ENCODE results near the gene SEPTIN11. TPM values are rescaled to one million over a fixed set of nuclear protein-coding genes. Genes with fewer than 3 reads are reported as not detected.
A peak's percentile ranks its signal among the peaks of the same experiment; 100 is the strongest.

The SEPTIN11 gene
- total RNA-seq, 1 donor from 2014 or later: 623 TPM

GRCh38 chr4:76953956-76954355, 4.4 kb downstream of the SEPTIN11 start:
- peaks cover 23% of the 10 kb centered on the region for H3K36me3 ChIP-seq (ENCODE audit: insufficient read depth, low read length)
- DNase-seq (ENCODE audit: low read depth) (peak; percentile 33), FAIRE-seq (no peak)
- no peak overlapping the region for H3K4me3 ChIP-seq (ENCODE audit: insufficient read depth, low read depth, low read length)
- no peak for TF ChIP-seq EZH2 (IDR thresholded peaks at IDR 0.05; ENCODE audit: insufficient read depth, low read length)
- TF ChIP-seq CTCF (IDR thresholded peaks at IDR 0.05; ENCODE audit: insufficient read depth, low read depth, low read length): no peak
- H3K4me1 ChIP-seq (ENCODE audit: insufficient read depth, low read length): peaks cover 27% of the 10 kb centered on the region
- peak overlapping the region; percentile 43 for H3K4me2 ChIP-seq (ENCODE audit: low read length)
- H3K27me3 ChIP-seq (ENCODE audit: insufficient read depth, low read length): no peaks in the 10 kb centered on the region
- Mint-ChIP-seq H3K27me3 (ENCODE audit: low read depth, unreplicated experiment) (no peaks in the 10 kb centered on the region), H3K36me3 (ENCODE audit: low read depth, unreplicated experiment) (peaks cover 23% of the 10 kb centered on the region), H3K27ac (ENCODE audit: unreplicated experiment) (peak overlapping the region; percentile 38), H3K9me3 (ENCODE audit: unreplicated experiment) (no peaks in the 10 kb centered on the region), H3K4me3 (ENCODE audit: unreplicated experiment) (peak overlapping the region; percentile 92), H3K4me1 (ENCODE audit: low read depth, unreplicated experiment) (peaks cover 51% of the 10 kb centered on the region)
- H4K20me1 ChIP-seq (ENCODE audit: insufficient read depth, low read length): peaks cover 80% of the 10 kb centered on the region
- H2AFZ ChIP-seq (ENCODE audit: low read depth, low read length): no peak overlapping the region
- no peak overlapping the region for H3K27ac ChIP-seq (ENCODE audit: low read depth, low read length)
- H3K9me3 ChIP-seq (ENCODE audit: insufficient read depth, low read depth, low read length): no peaks in the 10 kb centered on the region
- peaks cover 98% of the 10 kb centered on the region for H3K79me2 ChIP-seq (ENCODE audit: insufficient read depth, low read length)
- H3K9ac ChIP-seq (ENCODE audit: low read length): no peak overlapping the region

- no peak for TF ChIP-seq CTCF (IDR thresholded peaks at IDR 0.05; ENCODE audit: insufficient read depth, low read depth, low read length)
- TF ChIP-seq EZH2 (IDR thresholded peaks at IDR 0.05; ENCODE audit: insufficient read depth, low read length): no peak
- no peak overlapping the region for H3K9ac ChIP-seq (ENCODE audit: low read length)
- no peaks in the 10 kb centered on the region for H3K27me3 Mint-ChIP-seq (ENCODE audit: low read depth, unreplicated experiment)
- H3K4me3 ChIP-seq (ENCODE audit: insufficient read depth, low read depth, low read length): no peak overlapping the region
- FAIRE-seq (no peak), DNase-seq (ENCODE audit: low read depth) (no peak)
- no peak overlapping the region for H3K27ac Mint-ChIP-seq (ENCODE audit: unreplicated experiment)
- peaks cover 99% of the 10 kb centered on the region for H3K79me2 ChIP-seq (ENCODE audit: insufficient read depth, low read length)
- no peaks in the 10 kb centered on the region for H3K9me3 Mint-ChIP-seq (ENCODE audit: unreplicated experiment)
- H3K9me3 ChIP-seq (ENCODE audit: insufficient read depth, low read depth, low read length): no peaks in the 10 kb centered on the region
- no peaks in the 10 kb centered on the region for H3K27me3 ChIP-seq (ENCODE audit: insufficient read depth, low read length)
- H3K27ac ChIP-seq (ENCODE audit: low read depth, low read length): peak overlapping the region; percentile 1
- peak overlapping the region; percentile 43 for H3K4me2 ChIP-seq (ENCODE audit: low read length)
- H3K4me1 Mint-ChIP-seq (ENCODE audit: low read depth, unreplicated experiment): peaks cover 51% of the 10 kb centered on the region
- H2AFZ ChIP-seq (ENCODE audit: low read depth, low read length): no peak overlapping the region
- peaks cover 23% of the 10 kb centered on the region for H3K36me3 ChIP-seq (ENCODE audit: insufficient read depth, low read length)
- peak overlapping the region; percentile 92 for H3K4me3 Mint-ChIP-seq (ENCODE audit: unreplicated experiment)
- H4K20me1 ChIP-seq (ENCODE audit: insufficient read depth, low read length): peaks cover 81% of the 10 kb centered on the region
- H3K4me1 ChIP-seq (ENCODE audit: insufficient read depth, low read length): peaks cover 27% of the 10 kb centered on the region
- H3K36me3 Mint-ChIP-seq (ENCODE audit: low read depth, unreplicated experiment): peaks cover 23% of the 10 kb centered on the region
Observed at GRCh38 chr4:76954489-76954888, 4.9 kb downstream of the SEPTIN11 start.

GRCh38 chr4:76955182-76955581, 5.6 kb downstream of the SEPTIN11 start:
- no peaks in the 10 kb centered on the region for H3K27me3 ChIP-seq (ENCODE audit: insufficient read depth, low read length)
- H3K9ac ChIP-seq (ENCODE audit: low read length): no peak overlapping the region
- TF ChIP-seq EZH2 (IDR thresholded peaks at IDR 0.05; ENCODE audit: insufficient read depth, low read length): no peak
- no peak for TF ChIP-seq CTCF (IDR thresholded peaks at IDR 0.05; ENCODE audit: insufficient read depth, low read depth, low read length)
- DNase-seq (ENCODE audit: low read depth): peak; percentile 48
- peaks cover 28% of the 10 kb centered on the region for H3K36me3 Mint-ChIP-seq (ENCODE audit: low read depth, unreplicated experiment)
- peaks cover 85% of the 10 kb centered on the region for H4K20me1 ChIP-seq (ENCODE audit: insufficient read depth, low read length)
- H2AFZ ChIP-seq (ENCODE audit: low read depth, low read length): no peak overlapping the region
- peaks cover 23% of the 10 kb centered on the region for H3K36me3 ChIP-seq (ENCODE audit: insufficient read depth, low read length)
- H3K79me2 ChIP-seq (ENCODE audit: insufficient read depth, low read length): peaks cover 100% of the 10 kb centered on the region
- H3K27ac Mint-ChIP-seq (ENCODE audit: unreplicated experiment): peak overlapping the region; percentile 70
- H3K4me1 ChIP-seq (ENCODE audit: insufficient read depth, low read length): peaks cover 29% of the 10 kb centered on the region
- peaks cover 56% of the 10 kb centered on the region for H3K4me1 Mint-ChIP-seq (ENCODE audit: low read depth, unreplicated experiment)
- no peaks in the 10 kb centered on the region for H3K9me3 Mint-ChIP-seq (ENCODE audit: unreplicated experiment)
- no peaks in the 10 kb centered on the region for H3K9me3 ChIP-seq (ENCODE audit: insufficient read depth, low read depth, low read length)
- H3K27me3 Mint-ChIP-seq (ENCODE audit: low read depth, unreplicated experiment): no peaks in the 10 kb centered on the region
- no peak overlapping the region for H3K4me3 ChIP-seq (ENCODE audit: insufficient read depth, low read depth, low read length)
- no peak overlapping the region for H3K4me2 ChIP-seq (ENCODE audit: low read length)
- H3K4me3 Mint-ChIP-seq (ENCODE audit: unreplicated experiment): peak overlapping the region; percentile 64
- FAIRE-seq: no peak
- no peak overlapping the region for H3K27ac ChIP-seq (ENCODE audit: low read depth, low read length)
